ENCODE measurements around the gene MICAL2. TPM values are rescaled to one million over a fixed set of nuclear protein-coding genes. Genes with fewer than 3 reads are reported as not detected.

The MICAL2 gene
- total and polyA plus RNA-seq, 2 of the 13 experiments (the other 11 are each of a cell fraction or from before 2014, with no cell fraction given), result 0.78 to 1.1 TPM

GRCh38 chr11:12112750-12113149, 2.4 kb downstream of the MICAL2 start:
- H4K20me1 ChIP-seq (ENCODE audit: insufficient read depth, low read length), result no peaks in the 10 kb centered on the region
- ChIA-PET POLR2A (no interaction called here), CTCF (ENCODE audit: low intra/inter-chr PET ratio, low total read pairs) (no interaction called here)
- intact Hi-C loops (cut with micrococcal nuclease; ENCODE audit: unreplicated experiment), result loop anchor here (10.0 kb wide), 1 partner anchor 58 kb away; no protein-coding TSS in a partner anchor
- H3K27ac ChIP-seq (ENCODE audit: extremely low read length, insufficient read depth, low read length), result no peak overlapping the region
- WGBS (ENCODE audit: low lambda C conversion rate), result 53% methylated on average over 2 of the region's 2 CpGs
- no peak overlapping the region for H2AFZ ChIP-seq (ENCODE audit: low read length)
- H3K4me1 ChIP-seq (ENCODE audit: insufficient read depth, low read length), result peaks cover 26% of the 10 kb centered on the region
- no peak overlapping the region for H3K9ac ChIP-seq (ENCODE audit: insufficient read depth, low read depth, low read length)
- BruUV-seq (replicated peaks), result no TSS peak
- DNase-seq (ENCODE audit: low spot score) (no peak), FAIRE-seq (no peak), ATAC-seq (no peak)
- in situ Hi-C loops (cut with HindIII; ENCODE audit: extremely low pct_ligation_motif_present, low pct_unique_long_range_greater_than_20kb), result loop anchor here (10.0 kb wide), 1 partner anchor 122 kb away; no protein-coding TSS in a partner anchor
- no peaks in the 10 kb centered on the region for H3K9me3 ChIP-seq (ENCODE audit: low read length)
- H3K27me3 ChIP-seq (ENCODE audit: control insufficient read depth in 1 of 2, insufficient read depth in 2 of 2, low read length in 2 of 2), result peaks cover 0 to 3% of the 10 kb centered on the region in 2 experiments; a peak in 2 of 5 replicates
- no peak overlapping the region for H3K4me3 ChIP-seq (replicated peaks in 1 of 3; ENCODE audit: insufficient read depth in 1 of 3, low read depth in 2 of 3, low read length in 3 of 3)
- H3K36me3 ChIP-seq (replicated peaks in 1 of 2; ENCODE audit: control insufficient read depth in 1 of 2, insufficient read depth in 2 of 2, low read length in 2 of 2), result no peaks in the 10 kb centered on the region
- no peaks in the 10 kb centered on the region for H3K79me2 ChIP-seq (ENCODE audit: insufficient read depth, low read length)
- no peak overlapping the region for H3K4me2 ChIP-seq (ENCODE audit: low read depth, low read length)
- TF ChIP-seq ZNF652 (CRISPR knock-in tag; IDR thresholded peaks at IDR 0.05; ENCODE audit: borderline replicate concordance, low read depth) (no peak), ZNF296 (CRISPR knock-in tag; conservative IDR thresholded peaks at IDR 0.05) (no peak), ZNF629 (CRISPR knock-in tag; conservative IDR thresholded peaks at IDR 0.05) (no peak), RXRA (CRISPR knock-in tag; IDR thresholded peaks at IDR 0.05) (no peak), GPBP1L1 (CRISPR knock-in tag; IDR thresholded peaks at IDR 0.05) (no peak), ZNF574 (CRISPR knock-in tag; IDR thresholded peaks at IDR 0.05) (no peak), ZHX1 (CRISPR knock-in tag; IDR thresholded peaks at IDR 0.05; ENCODE audit: low read depth) (no peak), ZNF644 (CRISPR knock-in tag; IDR thresholded peaks at IDR 0.05; ENCODE audit: low read depth) (no peak), PHF20 (CRISPR knock-in tag; IDR thresholded peaks at IDR 0.05) (no peak), ZNF558 (CRISPR knock-in tag; IDR thresholded peaks at IDR 0.05; ENCODE audit: borderline replicate concordance) (no peak), MAFG (CRISPR knock-in tag; IDR thresholded peaks at IDR 0.05) (no peak), HMG20A (CRISPR knock-in tag; IDR thresholded peaks at IDR 0.05; ENCODE audit: borderline replicate concordance) (no peak), ZNF484 (CRISPR knock-in tag; IDR thresholded peaks at IDR 0.05; ENCODE audit: borderline replicate concordance, low read depth) (no peak), GMEB2 (CRISPR knock-in tag; IDR thresholded peaks at IDR 0.05; ENCODE audit: low read depth) (no peak), MAF1 (CRISPR knock-in tag; IDR thresholded peaks at IDR 0.05; ENCODE audit: borderline replicate concordance) (no peak), FOXK2 (IDR thresholded peaks at IDR 0.05) (no peak), AKAP8 (CRISPR knock-in tag; IDR thresholded peaks at IDR 0.05) (no peak)
